HG03175 (cell line): ENCODE results near the gene CMBL.
"Not testable (repeated sequence)": the region's sequence is repeated elsewhere in the genome, so short reads cannot be mapped to it uniquely, and the experiment has no call there.

Experiments used
- ATAC-seq: cut with Tn5 transposase; IDR thresholded peaks from one replicate; pipeline ENCODE4 v1.9.1; 2021; ENCODE audit warnings: mild to moderate bottlenecking, moderate library complexity; ENCODE audit not compliant: unreplicated experiment

Gene CMBL

DNA sequence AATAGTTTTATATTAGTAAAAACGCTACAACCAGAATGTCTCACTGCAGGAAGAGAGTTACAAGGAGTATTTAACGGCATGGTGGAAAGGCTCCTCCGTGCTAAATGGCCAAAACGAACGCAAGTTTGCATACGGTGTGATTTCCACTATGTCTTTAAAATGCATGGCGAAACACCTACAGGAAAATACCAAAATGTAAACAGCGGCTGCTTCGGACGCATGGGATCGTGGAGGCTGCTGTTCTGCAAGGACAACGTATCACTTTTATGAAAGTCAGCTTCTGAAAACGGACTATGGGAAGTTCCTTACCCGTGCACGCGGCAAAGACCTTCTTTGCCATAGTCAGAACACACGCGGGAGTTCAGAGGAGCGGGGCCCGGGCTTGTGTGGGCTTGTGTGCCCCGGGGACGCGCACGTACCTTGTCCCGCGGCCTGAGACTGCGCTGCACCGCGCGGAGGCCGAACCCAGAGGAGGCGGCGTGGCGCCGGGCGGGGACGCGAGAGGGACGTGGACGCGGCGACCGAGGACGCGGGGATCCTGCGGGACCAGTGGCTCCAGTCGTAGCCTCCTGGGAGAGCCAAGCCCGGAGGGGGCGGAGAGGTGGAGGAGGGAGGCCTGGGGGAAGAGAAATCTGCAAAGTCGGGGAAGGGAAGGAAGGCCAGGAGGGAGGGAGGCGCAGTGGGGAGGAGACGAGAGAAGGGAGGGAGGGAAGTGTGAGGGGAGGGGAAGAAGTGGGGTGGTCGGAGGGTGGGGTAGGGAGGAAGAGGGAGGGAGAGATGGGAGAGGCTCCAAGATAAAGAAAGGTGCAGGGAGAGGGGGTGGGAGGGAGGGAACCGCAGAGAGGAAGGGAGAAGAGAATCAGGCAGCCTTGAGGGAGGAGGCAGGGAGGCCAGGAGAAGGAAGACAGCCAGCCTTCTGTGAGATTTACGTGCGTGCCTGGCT lies at the start of gene CMBL:
Gene CMBL (minus strand): TSS at position 697 of the 943 bp plus-strand sequence. CDS start 17,140 bp downstream, outside the sequence.
- ATAC-seq: peak; percentile 87

DNA sequence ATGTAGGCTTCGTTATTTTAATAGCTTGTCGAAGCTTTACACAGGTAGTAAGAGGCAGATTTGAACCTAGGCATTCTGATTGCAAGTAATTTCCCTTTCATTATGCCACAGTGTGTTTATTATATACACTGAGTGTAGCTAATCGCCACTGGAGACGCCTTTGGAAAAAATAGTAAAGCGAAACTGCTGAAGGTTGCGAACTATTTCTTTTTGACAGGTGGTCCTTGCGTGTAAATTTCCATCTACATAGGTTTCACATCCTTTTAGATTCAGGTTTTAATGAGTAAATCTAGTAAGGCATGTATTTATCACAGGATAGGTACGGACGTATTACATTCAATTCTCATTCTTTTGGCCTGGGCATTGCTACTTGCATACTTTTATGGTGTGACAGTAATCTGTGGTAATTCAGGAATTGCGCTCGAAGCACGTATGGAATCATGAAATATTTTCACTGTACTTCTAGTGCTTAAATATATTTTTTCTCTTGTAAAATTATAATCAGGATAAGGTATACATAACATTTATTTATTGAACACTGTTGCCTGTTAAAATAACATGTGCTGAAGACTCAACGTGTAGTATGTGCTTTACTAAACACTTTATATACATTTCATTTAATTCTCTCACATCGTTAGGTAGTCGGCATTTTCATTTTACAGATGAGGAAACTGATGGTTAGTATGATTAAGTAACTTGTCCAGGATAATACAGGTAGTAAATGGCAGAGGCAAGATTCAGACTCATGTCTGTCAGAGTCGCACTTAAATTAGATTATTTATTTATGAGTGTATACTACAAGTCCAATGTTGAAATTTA lies 47.6 kb upstream of the CMBL start:
- peak; percentile 21 for ATAC-seq

DNA sequence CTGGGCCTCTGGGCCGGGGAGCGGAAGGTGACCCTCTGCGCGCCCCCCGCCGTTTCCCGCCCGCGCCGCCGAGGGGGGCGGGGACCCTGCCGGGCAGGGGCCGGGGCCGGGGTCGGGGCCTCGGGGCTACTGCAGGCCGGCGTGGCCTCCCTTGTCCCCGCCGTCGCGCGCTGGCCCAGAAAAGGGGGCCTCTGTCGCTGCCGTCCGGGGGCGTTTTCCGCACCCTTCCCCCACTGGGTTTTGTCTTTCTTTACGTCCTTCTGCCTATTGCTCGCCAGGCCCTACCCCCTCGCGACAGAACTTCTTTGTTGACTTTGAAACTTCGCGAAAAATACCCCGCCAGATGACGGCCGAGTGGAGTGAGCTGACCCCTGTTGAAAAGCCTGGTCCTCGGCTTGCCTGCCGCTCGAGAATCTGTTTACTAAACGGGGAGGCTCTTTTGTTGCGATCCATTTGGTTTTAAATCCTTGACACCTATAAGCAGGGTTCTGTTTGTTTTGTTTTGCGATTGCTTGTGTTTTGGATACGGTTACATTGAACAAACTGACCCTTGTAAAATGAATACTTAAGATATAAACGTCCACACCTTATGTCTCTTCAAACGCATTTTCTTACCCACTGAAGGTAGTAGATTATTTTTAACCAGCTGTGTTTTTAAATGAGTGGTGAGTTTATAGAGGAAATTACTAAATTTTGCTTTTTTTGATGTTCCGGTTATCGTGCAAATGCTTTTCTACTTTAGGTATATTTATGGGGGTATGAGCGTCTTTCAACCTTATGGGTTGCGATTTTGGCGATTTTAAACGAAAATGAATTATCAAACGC lies 46.6 kb upstream of the CMBL start:
- peak; percentile 20 for ATAC-seq

DNA sequence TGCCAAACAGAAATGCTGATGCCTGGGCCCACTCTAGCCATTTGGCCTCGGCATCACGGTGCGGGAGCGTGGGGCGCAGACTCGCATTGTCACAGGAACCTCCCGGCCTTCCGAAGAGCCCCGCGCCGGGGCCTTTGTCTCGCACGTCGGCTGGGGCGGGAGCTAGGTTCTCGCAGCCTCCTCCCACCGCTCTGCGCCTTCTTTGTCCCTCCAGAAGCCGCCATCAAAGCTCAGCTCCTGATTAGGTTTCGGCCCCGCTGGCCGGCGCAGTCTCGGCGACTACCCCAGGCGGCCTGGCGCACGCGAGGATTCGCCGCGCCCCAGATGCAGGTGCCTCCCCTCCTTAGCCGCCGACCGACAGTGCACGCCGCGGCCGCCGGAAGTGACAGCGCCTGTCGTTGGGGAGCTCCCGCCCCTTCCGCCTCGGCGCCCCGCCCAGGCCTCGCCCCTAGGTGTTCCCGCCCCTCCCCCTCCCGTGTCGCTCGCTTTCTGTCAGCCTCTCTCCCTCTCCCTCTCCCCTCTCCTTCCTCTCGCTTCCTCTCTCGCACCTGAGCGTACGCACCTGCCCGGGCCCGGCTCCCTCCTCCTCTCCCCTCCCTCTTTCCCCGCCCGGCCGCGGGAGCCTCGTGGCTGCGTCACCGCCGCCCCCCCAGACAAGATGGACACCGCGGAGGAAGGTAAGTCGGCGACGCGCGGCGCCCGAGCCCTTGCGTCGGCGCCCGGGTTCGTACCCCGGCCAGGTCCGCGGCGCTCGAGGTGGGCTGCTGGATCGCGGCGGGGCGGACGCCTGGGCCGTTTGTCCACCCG lies 45.7 kb upstream of the CMBL start, which contains the start of gene MARCHF6:
Gene MARCHF6 (plus strand): TSS at position 455 of the 807 bp plus-strand sequence. CDS start 204 bp downstream, at position 659.
- peak; percentile 88 for ATAC-seq

DNA sequence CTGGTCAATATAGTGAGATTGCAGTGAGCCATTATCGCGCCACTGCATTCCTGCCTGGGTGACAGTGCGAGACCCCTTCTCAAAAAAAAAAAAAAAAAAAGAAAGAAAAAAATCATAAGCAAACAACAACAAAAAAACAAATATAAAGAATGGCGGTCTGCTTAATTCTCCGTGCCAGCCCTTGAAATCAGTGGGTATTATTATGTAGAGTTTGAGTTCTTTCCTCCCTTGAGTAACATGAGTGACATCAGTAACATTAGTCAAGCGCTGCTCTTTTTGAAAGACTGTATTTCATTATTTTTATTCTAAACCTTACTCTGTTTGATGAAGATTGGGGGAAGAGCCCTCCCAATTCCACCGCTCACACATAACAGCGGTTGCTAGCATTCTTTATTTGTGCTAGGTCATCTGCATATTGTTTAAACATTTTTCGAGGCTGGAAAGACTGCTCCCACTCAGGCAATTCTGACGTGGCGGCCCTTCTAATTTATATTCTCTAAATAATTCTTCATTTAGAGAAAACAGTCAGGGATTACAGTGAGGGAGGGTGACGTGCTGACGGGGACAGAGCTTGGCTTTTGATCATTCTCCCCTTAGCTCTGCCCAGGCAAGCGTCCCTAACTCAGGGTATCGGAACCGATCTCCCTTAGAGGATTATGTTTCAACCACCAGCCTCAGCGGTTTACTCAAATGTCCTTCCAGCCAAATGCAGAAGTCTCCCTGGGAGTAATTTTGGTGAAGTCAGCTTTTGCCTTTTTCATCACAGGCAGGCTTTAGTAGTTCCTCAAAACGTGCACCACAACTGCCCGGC lies 44.9 kb upstream of the CMBL start:
- ATAC-seq: no peak

DNA sequence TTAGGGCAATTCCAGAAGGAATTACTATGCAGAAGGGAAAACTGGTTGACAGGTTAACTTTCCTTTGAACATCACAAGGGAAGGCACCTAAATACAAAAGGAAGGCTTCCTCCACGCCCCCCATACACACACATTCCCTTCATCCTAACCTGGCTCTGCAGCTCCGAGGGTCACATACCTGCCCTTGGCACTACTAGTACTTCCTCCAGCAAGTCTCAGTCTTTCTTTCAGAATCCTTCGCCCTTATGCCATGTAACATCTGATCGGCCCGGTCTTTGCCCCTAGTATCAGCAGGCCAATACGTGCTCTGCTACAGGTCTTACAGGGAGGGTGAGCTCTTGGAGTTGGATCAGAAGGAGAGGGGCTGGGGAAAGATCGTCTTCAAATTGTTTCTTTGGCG lies 44.2 kb upstream of the CMBL start:
- no peak for ATAC-seq

DNA sequence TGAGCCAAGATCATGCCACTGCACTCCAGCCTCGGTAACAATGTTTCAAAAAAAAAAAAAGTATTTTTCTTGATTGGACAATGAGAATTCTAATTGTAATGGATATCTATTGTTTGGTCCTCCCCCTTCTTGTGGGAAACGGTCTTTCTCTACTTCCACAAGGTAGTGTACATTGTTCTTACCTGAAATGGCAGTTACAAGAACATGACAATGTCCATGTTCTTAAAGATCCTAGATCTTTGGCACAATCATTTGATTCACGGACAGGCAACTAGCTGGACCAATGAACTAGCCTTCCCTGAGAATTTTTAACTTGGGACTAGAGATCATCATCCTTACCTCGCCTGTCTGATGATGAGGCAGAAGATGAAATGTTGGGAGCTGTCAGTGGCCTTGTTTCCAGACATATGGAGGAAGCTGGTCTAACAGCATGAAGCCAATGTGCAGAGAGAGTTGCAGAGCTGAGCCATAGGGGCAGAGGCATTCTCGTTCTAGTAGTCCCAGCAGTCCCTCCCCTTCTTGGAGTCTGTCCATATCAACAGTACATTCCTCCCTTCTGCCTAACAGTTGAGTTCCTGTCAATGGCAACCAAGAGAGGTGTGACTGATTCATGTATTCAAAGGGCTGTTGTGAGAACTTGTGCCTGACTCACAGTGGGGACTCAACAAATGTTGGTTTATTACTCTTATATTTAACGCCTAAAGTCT lies 43.6 kb upstream of the CMBL start:
- ATAC-seq: no peak

DNA sequence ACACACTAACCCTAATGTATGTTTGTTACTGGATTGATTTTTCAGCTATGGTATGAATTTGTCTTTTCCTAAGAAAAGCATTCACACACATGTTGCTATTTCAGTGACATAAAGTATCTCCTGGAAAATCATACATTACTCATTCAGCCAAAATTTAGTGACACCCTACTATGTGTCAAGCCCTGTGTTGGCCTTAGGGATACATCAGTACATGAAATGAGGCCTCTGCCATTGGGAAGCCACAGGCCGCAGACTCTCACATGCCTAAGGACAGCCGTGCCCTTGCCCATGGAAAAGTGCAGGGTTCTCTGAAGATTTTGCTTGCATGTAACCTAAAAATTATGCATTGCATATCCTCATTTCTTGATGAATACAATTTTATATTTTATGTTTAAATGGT lies 40.6 kb upstream of the CMBL start:
- ATAC-seq: no peak

DNA sequence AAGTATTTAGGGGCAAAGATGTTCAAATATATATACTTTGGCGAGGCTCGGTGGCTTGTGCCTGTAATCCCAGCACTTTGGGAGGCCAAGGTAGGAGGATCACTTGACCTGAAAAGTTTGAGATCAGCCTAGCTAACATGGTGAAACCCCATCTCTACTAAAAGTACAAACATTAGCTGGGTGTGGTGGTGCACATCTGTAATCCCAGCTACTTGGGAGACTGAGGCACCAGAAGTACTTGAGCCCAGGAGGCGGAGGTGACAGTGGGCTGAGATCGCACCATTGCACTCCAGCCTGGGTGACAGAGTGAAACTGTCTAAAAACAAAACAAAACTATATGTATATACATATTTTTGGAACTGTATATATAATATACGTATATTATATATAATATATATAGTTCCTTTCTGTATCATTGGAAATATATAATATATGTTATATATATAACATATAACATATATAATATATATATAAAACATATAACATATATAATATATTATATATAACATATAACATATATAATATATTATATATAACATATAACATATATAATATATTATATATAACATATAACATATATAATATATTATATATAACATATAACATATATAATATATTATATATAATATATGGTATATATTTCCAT lies 36.9 kb upstream of the CMBL start:
- not testable (repeated sequence) for ATAC-seq

DNA sequence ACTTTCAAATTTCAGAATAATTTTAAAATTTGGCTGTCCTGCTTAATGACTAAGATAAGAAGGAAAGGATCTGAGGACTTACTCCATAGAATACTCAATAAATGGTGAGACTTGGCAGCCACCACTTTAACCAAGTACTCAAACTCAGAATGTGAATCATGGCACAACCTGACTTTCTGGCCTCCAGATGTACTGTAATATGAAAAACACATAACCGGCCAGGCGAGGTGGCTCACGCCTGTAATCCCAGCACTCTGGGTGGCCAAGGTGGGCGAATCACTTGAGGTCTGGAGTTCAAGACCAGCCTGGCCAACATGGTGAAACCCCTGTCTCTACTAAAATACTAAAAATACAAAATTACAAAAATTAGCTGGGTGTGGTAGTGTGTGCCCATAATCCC lies 35.8 kb upstream of the CMBL start:
- no peak for ATAC-seq

DNA sequence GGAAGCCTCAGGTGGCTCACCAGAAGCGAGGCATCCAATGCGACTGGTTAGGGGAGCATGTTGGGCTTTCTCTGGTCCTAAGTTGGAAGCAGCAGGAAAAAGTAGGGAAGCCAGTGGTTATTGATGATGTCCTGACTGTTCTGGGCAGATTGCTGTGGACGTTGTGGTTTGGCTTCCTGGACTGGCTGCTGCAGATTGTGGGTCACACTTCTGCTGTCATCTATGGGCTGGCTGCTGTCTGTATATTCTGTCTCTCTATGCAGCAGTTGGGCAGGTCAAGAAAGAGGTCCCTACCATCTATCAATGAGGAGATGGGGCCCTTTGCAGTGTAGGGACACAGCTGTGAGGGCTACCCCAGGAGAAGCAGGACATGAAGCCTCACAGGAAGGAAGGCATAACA lies 32.3 kb upstream of the CMBL start:
- no peak for ATAC-seq

DNA sequence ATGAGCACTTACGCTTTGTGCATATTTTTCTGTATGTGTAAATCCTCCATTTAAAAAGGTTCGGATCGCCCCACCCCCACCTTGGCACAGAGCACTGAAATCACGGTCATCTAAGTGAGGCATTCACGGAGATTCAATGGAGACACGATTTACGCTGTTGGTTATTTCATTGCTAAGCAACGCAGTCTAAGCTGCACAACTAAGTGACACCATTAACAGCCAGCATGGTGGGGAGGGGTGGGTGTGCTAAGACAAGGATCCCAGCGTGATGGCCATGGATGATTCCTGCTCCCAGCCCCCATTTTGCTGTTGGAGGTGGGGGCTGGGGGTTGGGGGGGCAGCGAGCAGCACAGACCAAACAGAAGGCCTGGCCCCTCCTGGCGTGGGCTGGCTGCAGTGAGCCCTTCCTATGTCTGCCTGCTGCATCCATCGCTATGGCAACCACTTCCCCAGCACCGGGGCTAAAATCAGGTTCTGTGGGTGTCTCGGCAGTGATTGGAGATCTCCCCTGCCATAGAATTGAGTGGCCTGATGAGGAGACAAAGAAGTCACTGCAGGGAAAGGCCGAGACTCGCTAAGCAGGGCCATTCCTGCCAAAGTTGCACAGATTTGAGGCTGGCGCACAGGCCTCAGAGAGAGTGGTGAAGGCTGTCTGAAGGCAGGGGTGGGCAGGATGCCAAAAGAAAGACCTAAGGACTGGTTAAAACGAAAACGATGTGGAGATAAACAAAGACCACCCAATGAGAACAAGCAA lies 31.5 kb upstream of the CMBL start:
- no peak for ATAC-seq

DNA sequence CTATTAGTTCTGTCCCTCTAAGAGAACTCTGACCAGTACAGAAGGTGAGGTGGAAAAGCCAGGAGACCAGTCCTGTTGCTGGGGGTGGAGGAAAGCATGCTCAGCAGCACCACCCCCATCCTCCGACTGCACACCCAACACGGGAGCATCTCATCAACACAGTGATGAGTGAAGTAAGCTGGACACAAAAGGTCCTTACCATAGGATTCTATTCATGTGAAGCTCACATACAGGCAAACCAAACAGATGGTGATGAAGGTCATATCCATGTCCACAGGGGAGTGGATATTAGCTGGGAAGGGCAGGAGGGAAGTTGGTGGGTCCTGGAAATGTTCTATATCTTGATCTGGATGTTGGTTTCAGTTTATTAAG lies 31.0 kb upstream of the CMBL start:
- ATAC-seq: no peak

DNA sequence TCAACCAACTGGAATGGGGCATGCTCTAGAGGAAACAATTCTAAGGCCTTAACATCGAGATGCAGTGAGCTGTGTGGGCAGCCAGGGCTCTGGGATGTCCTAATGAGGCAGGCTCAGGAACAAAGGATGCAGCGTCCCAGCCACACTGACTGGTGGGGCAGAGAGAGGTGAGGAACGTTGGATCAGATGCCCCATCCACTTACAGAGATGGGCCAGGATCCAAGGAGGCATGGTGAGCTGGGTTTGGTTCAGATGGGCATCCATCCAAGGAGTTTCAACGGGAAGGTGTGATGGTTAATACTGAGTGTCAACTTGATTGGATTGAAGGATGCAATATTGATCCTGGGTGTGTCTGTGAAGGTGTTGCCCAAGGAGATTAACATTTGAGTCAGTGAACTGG lies 30.3 kb upstream of the CMBL start:
- ATAC-seq: no peak

DNA sequence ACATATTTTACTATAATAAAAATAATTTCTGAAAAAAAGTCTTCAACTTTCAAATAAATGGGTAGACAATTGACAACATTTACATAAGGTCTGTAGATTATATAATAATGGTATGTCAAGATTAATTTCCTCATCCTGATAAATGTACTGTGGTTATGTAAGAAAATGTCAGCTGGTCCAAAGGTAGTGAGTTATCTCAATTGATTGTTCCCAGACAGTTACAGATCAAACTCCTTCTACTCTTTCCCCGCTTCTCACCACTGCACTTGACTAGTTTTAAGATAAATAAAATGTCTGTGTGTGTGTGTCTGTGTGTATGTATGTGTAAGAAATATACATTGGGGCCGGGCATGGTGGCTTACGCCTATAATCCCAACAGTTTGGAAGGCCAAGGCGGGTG lies 29.4 kb upstream of the CMBL start:
- no peak for ATAC-seq

DNA sequence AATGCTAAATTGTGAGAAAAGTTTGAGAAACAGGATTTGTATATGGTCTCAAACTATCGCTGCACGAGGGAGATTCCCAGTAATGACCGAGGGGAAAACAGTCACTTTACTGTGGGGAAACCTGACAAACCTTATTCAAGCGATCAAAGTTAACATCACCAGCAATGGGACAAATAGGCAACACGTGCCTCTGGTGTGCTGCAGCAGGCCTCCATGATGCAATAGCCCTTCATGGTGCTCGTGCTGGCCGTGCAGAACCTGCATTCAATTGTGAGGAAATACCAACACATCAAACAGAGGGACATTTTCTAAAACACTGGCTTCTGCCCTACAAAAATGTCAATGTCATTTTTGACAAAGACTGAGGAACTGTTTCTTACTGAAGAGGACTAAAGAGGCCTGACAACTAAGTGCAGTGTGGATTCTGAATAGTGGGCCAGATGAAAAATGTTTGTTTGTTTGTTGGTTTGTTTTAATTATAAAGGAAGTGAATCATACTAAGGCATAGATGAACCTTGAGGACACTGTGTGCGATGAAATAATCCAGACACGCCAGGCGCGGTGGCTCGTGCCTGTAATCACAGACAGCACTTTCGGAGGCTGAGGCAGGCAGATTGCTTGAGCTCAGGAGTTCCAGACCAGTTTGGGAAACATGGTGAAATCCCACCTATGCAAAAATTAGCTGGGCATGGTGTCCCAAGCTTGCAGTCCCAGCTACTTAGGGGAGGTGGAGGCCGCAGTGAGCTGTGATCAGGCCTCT lies 28.2 kb upstream of the CMBL start:
- no peak for ATAC-seq

DNA sequence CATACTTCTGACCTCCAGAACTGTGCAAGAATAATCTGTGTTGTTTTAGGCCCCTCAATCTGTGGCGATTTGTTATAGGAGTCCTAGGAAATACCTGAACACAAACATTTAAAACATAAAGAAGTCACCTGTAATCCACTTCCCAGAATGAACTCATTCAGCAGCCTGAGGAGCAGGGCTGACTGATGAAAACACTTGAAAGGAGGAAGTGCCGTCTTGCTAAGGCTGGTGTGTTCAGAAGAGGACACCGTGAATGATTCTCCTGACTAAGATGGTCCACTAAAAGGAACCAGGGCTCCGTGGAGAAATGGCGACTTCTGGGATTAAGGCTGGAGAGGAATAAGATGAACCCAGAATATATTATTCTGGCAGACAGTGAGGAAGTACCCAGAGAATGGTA lies 27.1 kb upstream of the CMBL start:
- no peak for ATAC-seq
